Measurements from ENCODE around the gene MBP. TPM values are rescaled to one million over a fixed set of nuclear protein-coding genes. Genes with fewer than 3 reads are reported as not detected.

Gene MBP
- total RNA-seq, 1 experiment from 2014 or later = 31.6 TPM

GRCh38 chr18:76963936-76964335, 168.6 kb downstream of the MBP start:
- TF ChIP-seq, protein P1, sequence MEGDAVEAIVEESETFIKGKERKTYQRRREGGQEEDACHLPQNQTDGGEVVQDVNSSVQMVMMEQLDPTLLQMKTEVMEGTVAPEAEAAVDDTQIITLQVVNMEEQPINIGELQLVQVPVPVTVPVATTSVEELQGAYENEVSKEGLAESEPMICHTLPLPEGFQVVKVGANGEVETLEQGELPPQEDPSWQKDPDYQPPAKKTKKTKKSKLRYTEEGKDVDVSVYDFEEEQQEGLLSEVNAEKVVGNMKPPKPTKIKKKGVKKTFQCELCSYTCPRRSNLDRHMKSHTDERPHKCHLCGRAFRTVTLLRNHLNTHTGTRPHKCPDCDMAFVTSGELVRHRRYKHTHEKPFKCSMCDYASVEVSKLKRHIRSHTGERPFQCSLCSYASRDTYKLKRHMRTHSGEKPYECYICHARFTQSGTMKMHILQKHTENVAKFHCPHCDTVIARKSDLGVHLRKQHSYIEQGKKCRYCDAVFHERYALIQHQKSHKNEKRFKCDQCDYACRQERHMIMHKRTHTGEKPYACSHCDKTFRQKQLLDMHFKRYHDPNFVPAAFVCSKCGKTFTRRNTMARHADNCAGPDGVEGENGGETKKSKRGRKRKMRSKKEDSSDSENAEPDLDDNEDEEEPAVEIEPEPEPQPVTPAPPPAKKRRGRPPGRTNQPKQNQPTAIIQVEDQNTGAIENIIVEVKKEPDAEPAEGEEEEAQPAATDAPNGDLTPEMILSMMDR (IDR thresholded peaks at IDR 0.05; ENCODE audit: unreplicated experiment) = no peak
- CTCF ChIA-PET = interaction anchor here (2.8 kb wide), 1 partner anchor 19 kb away, joined by 18 read pairs; no protein-coding TSS in a partner anchor
- Mint-ChIP-seq H3K9me3 (ENCODE audit: unreplicated experiment) (no peaks in the 10 kb centered on the region), H3K4me3 (ENCODE audit: unreplicated experiment) (no peak overlapping the region), H3K27ac (ENCODE audit: low read depth, unreplicated experiment) (no peak overlapping the region), H3K36me3 (ENCODE audit: insufficient read depth, unreplicated experiment) (peaks cover 54% of the 10 kb centered on the region), H3K4me1 (ENCODE audit: insufficient read depth, unreplicated experiment) (no peaks in the 10 kb centered on the region), H3K27me3 (ENCODE audit: insufficient read depth, unreplicated experiment) (no peaks in the 10 kb centered on the region)
- no TSS peak for BruUV-seq (replicated peaks)
- DNase-seq (ENCODE audit: unreplicated experiment) = no peak
- POLR2A ChIA-PET = no interaction called here
- intact Hi-C loops (cut with micrococcal nuclease) = no loop called here

DNA sequence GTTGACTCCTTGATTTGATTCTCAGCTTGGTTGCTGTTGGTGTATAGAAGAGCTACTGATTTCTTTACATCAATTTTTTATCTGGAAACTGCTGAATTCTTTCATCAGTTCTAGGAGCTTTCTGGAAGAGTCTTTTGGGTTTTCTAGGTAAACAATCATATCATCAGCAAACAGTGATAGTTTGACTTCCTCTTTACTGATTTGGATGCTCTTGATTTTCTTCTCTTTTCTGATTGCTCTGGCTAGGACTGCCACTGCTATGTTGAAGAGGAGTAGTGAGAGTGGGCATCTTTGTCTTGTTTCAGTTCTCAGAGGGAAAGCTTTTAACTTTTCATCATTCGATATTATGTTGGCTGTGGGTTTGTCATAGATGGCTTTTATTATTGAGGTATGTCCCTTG, 169.7 kb downstream of the MBP start:
- no TSS peak for BruUV-seq (replicated peaks)
- Mint-ChIP-seq H3K36me3 (ENCODE audit: insufficient read depth, unreplicated experiment) (peaks cover 59% of the 10 kb centered on the region), H3K27me3 (ENCODE audit: insufficient read depth, unreplicated experiment) (no peaks in the 10 kb centered on the region), H3K4me3 (ENCODE audit: unreplicated experiment) (no peak overlapping the region), H3K9me3 (ENCODE audit: unreplicated experiment) (no peaks in the 10 kb centered on the region), H3K4me1 (ENCODE audit: insufficient read depth, unreplicated experiment) (no peaks in the 10 kb centered on the region), H3K27ac (ENCODE audit: low read depth, unreplicated experiment) (no peak overlapping the region)
- ChIA-PET POLR2A (no interaction called here), CTCF (no interaction called here)
- intact Hi-C loops (cut with micrococcal nuclease) = no loop called here
- TF ChIP-seq, protein P1 (IDR thresholded peaks at IDR 0.05; ENCODE audit: unreplicated experiment) = no peak
- DNase-seq (ENCODE audit: unreplicated experiment) = no peak

- no peak for DNase-seq (ENCODE audit: unreplicated experiment)
- ChIA-PET POLR2A (no interaction called here), CTCF (interaction anchor here (0.7 to 1.6 kb wide), 3 partner anchors 22 to 158 kb away, joined by 3 to 4 read pairs (median 4); no protein-coding TSS in a partner anchor)
- no TSS peak for BruUV-seq (replicated peaks)
- H3K4me3 Mint-ChIP-seq (ENCODE audit: unreplicated experiment) = no peak overlapping the region
- H3K27me3 Mint-ChIP-seq (ENCODE audit: insufficient read depth, unreplicated experiment) = no peaks in the 10 kb centered on the region
- H3K9me3 Mint-ChIP-seq (ENCODE audit: unreplicated experiment) = no peaks in the 10 kb centered on the region
- no peak overlapping the region for H3K27ac Mint-ChIP-seq (ENCODE audit: low read depth, unreplicated experiment)
- intact Hi-C loops (cut with micrococcal nuclease) = no loop called here
- no peaks in the 10 kb centered on the region for H3K4me1 Mint-ChIP-seq (ENCODE audit: insufficient read depth, unreplicated experiment)
- TF ChIP-seq, protein P1 (IDR thresholded peaks at IDR 0.05; ENCODE audit: unreplicated experiment) = no peak
- peaks cover 66% of the 10 kb centered on the region for H3K36me3 Mint-ChIP-seq (ENCODE audit: insufficient read depth, unreplicated experiment)
Observed at GRCh38 chr18:76960528-76961035, 172.0 kb downstream of the MBP start.

DNA sequence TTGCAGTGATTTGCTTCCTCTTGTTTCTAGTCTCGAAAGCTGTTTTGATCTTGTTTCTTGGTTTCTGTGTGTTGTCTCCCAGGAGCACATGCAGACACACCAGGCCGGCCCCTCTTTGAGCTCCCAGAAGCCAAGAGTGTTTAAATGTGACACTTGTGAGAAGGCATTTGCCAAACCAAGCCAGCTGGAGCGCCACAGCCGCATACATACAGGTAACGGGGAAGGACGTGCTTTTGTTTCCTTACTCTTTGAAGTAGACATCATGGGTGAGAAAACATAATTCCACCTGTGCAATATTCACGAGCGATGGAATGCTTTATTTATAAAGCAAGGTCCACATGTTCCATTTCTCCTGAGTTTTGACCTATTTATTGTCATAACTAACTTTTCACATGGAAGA, 173.0 kb downstream of the MBP start:
- POLR2A ChIA-PET = no interaction called here
- no peak overlapping the region for H3K27ac Mint-ChIP-seq (ENCODE audit: low read depth, unreplicated experiment)
- no peaks in the 10 kb centered on the region for H3K9me3 Mint-ChIP-seq (ENCODE audit: unreplicated experiment)
- CTCF ChIA-PET = interaction anchor here (3.4 kb wide), 1 partner anchor 23 kb away, joined by 13 read pairs; no protein-coding TSS in a partner anchor
- H3K27me3 Mint-ChIP-seq (ENCODE audit: insufficient read depth, unreplicated experiment) = no peaks in the 10 kb centered on the region
- DNase-seq (ENCODE audit: unreplicated experiment) = no peak
- TF ChIP-seq, protein P1 (IDR thresholded peaks at IDR 0.05; ENCODE audit: unreplicated experiment) = no peak
- no peak overlapping the region for H3K4me3 Mint-ChIP-seq (ENCODE audit: unreplicated experiment)
- intact Hi-C loops (cut with micrococcal nuclease) = no loop called here
- H3K4me1 Mint-ChIP-seq (ENCODE audit: insufficient read depth, unreplicated experiment) = no peaks in the 10 kb centered on the region
- BruUV-seq (replicated peaks) = no TSS peak
- H3K36me3 Mint-ChIP-seq (ENCODE audit: insufficient read depth, unreplicated experiment) = peaks cover 62% of the 10 kb centered on the region
